GM19324 (cell line): ENCODE results near the gene RASA3.
"Not testable (repeated sequence)": the region's sequence is repeated elsewhere in the genome, so short reads cannot be mapped to it uniquely, and the experiment has no call there.

Experiments
- ATAC-seq: cut with Tn5 transposase; IDR thresholded peaks from one replicate; pipeline ENCODE4 v1.9.1; 2021; ENCODE audit warnings: mild to moderate bottlenecking, moderate library complexity; ENCODE audit not compliant: unreplicated experiment, low FRiP score

RASA3 gene

GRCh38 chr13:114102521-114103288 is 29.7 kb downstream of the RASA3 start:
- no peak for ATAC-seq

GRCh38 chr13:114102131-114102520 is 30.3 kb downstream of the RASA3 start:
- ATAC-seq = no peak

DNA sequence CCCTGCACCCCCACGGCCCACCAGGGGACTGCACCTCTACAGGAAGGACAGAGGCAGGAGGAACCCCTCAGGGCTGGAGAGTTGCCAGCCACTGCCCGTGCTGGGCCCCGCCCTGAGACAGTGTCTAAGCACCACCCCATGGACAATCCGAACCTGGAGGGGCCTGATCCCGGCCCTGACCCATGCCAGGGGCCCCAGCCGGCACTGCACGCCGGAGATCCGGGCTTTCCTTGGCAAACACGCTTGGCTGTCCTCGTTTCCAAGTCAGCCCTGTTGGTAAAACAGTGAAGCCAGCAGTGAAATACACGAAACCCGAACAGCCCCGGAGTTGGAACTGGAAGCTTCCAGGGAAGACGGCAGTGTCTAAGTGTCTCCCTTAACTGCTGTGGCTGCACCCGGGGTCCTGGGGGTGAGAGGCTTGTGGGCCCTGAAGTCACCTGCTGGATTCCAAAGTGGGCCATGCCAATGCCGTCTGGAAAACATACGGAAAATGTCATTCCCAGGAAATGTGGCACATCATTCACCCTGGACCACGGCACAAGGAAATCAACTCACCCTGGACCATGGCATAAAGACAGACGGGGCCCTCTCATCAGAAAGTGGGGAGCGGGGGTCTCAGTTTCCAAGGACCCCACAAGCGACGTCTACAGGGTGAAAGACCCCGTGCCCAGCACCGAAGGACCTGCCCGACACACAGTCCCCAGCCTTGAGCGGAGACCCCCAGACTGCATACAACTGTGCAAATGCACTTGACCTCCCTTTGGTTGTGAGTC is 30.9 kb downstream of the RASA3 start:
- ATAC-seq = no peak

- ATAC-seq = no peak
Measured at GRCh38 chr13:114100446-114101357, 31.7 kb downstream of the RASA3 start.

GRCh38 chr13:114099918-114100445 is 32.4 kb downstream of the RASA3 start:
- ATAC-seq = no peak

GRCh38 chr13:114099191-114099590 is 33.2 kb downstream of the RASA3 start:
- no peak for ATAC-seq

DNA sequence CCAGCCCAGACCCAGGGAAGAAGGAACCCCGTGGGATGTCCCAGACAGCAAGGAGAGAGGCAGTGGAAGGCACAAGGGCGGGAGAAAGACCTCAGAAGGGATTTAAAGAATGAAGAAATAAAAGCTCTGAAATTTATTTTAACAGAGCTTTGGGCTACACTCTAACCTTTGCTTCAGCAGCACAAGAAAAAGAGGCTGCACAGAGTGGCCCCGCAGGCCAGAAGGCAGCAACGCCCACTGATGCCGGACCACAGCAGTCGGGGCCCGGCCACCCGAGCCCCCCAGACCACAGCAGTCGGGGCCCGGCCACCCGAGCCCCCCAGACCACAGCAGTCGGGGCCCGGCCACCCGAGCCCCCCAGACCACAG is 33.8 kb downstream of the RASA3 start:
- ATAC-seq = not testable (repeated sequence)

DNA sequence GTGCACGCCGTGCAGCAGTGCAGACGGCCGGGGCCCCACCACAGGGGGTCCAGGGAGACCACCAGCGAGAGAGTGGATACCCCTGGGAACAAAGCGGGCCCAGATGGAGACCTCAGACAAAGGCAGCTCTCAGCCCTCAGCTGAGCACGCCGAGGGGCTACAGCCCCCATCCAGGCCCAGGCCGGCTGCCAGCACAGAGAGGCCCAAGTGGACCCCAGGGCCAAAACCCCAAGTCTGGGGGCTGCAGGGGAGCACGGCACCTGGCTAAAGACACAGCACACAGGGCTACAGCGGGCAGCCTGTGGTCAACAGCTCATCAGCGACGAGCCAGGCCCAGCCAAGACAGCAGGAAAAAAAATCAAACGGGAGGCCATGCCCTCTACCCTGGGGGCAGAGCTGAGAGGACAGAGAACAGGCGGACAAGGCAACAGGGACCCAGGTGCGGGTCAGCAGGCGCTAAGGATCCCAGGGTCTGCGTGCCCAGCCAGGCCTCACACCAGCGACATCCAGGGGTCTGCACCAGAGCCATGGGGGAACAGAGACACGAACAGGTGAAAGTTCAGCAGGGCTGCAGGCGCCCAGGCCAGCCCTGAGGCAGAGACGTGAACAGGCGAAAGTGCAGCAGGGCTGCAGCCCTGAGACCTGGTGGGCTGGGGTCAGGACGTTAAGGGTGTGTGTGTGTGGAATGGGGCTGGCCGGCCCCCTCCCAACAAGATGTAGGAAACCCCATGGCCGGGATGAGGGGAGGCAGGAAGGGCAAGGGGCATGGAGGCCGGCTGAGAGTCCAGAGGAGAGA is 34.3 kb downstream of the RASA3 start:
- no peak for ATAC-seq

- ATAC-seq = no peak
Measured at GRCh38 chr13:114097212-114097892, 35.1 kb downstream of the RASA3 start.

GRCh38 chr13:114096811-114097211 is 35.6 kb downstream of the RASA3 start:
- ATAC-seq = no peak

DNA sequence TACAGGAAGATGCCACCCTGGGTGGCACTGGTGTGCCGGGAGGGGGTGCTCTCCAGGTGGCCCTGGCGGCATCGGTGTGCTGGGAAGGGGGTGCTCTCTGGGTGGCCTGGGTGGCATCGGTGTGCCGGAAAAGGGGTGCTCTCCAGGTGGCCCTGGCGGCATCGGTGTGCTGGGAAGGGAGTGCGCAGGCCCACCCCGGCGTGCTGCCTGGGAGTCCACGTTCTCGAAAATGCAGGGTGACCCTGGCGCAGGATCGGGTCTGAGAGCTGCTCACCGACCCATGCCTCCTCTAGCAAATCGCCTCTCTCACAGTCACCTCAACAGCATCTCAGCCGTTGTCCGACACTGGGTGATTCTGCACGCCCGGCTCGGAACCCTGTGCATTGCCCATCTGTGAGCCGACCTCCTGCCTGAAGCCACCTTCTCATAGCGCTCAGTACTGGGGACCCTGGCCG is 36.4 kb downstream of the RASA3 start:
- no peak for ATAC-seq

- no peak for ATAC-seq
Measured at GRCh38 chr13:114095486-114095885, 36.9 kb downstream of the RASA3 start.

DNA sequence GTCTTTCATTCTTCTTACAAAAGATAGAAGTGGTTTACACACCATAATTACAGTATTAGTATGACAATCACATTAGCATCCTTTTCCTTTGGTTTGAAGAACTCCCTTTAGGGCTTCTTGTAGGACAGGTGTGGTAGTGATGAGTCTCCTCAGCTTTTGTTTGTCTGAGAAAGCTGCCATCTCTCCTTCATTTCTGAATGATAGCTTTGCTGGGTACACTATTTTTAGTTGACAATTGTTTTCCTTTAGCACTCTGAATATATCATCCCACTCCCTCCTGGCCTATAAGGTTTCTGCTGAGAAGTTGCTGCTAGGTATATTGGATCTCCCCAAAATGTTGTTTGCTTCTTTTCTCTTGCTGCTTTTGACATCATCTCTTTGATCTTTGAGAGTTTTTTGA is 39.3 kb downstream of the RASA3 start:
- ATAC-seq = no peak

DNA sequence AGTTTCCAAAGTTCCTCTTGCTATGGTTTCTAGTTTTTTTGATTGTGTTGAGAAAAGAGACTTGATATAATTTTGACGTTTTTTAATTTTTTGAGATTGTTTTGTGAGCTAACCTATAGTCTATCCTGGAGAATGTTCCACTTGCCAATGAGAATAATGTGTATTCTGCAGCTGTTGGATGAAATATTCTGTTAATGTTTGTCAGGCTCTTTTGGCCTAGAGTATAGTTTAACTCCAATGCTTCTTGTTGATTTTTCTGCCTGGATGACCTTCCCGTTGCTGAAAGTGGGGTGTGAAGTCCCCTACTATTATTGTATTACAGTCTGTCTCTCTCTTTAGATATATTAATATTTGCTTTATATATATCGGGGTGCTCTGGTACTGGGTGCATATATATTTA is 40.0 kb downstream of the RASA3 start:
- ATAC-seq = no peak

DNA sequence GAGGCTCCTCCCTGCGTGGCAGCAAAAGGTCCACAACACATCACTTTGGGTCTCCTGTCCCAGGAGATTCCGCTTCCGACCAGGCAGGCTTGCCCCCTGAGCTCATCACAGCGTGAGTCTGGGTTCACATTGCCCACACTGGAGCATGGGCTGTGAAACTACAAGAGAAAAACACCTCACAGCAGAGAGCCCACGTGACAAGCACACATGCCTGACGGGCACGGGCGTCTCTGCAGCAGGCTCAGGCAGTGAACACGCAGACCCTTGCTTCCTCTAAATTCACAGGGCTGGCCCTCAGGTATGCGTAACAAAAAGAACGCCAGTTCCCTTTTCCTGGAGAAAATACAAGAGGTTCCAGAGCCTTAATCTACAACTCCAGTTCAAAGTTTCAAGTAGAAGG is 41.9 kb downstream of the RASA3 start:
- ATAC-seq = no peak

- no peak for ATAC-seq
Measured at GRCh38 chr13:114089751-114090400, 42.5 kb downstream of the RASA3 start.

DNA sequence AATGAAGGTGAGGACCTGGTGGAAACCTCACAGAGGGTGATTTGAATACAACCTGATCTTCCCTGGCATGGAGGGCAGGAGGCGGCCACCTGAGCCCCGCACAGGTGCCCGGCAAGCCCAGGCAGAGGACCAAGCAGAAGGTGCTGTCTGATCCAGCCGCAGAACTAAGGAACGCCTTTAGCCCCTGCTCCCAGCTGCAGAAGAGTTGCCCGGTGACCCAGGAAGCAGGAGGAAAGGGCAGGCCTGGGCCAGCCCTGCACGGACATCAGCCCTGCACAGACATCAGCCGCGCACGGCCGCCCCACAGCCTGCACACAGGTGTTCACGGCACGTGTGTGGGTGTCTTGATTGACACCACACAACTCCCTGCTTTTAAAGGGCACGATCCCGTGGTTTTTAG is 43.1 kb downstream of the RASA3 start:
- ATAC-seq = no peak

- no peak for ATAC-seq
Measured at GRCh38 chr13:114088863-114089262, 43.6 kb downstream of the RASA3 start.

- ATAC-seq = no peak
Measured at GRCh38 chr13:114088234-114088633, 44.2 kb downstream of the RASA3 start.
